ENCODE measurements around the gene SYT6. TPM values are rescaled to one million over a fixed set of nuclear protein-coding genes. Genes with fewer than 3 reads are reported as not detected.

Gene SYT6
- total and polyA plus RNA-seq, 2 experiments from 2014 or later, result 0.09 TPM; not detected in 1

- Histone ChIP-seq H3K4me3 (no peak overlapping the region), H3K4me1 (ENCODE audit: low read depth) (peaks cover 11% of the 10 kb centered on the region), H3K27me3 (peaks cover 44% of the 10 kb centered on the region)
Measured at GRCh38 chr1:114078116-114078515, 75.6 kb downstream of the SYT6 start.

DNA sequence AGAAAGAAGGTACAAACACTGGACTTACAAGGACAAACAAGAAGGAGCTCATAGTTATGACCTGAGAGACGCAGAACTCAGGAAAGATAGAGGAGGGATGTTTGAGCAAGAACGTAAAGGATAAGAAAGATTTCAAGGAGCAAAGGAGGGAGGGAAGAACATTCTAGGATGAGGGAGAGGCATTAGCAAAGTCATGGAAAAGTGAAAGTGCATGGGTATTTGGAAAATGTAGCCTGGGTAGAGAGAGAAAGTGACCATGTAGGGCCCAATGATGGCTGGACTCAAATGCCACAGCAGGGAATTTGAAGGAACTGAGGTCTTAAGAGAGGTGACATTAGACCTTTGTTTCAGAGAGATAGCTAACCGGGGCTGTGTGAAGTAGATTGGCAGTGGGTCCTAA lies 76.5 kb downstream of the SYT6 start:
- Histone ChIP-seq H3K9me3 (ENCODE audit: low read depth) (no peaks in the 10 kb centered on the region), H3K36me3 (no peaks in the 10 kb centered on the region), H3K27ac (no peak overlapping the region), H3K27me3 (peaks cover 36% of the 10 kb centered on the region), H3K4me3 (no peak overlapping the region), H3K4me1 (ENCODE audit: low read depth) (peaks cover 10% of the 10 kb centered on the region)
- no peak for TF ChIP-seq CTCF (IDR thresholded peaks at IDR 0.05; ENCODE audit: low read depth, low read length)
- no peak for DNase-seq (ENCODE audit: low read depth in 1 of 2, low spot score in 1 of 2)

More at GRCh38 chr1:114078116-114078515, 75.6 kb downstream of the SYT6 start:
- Histone ChIP-seq H3K27ac (no peak overlapping the region), H3K9me3 (ENCODE audit: low read depth) (no peaks in the 10 kb centered on the region), H3K36me3 (no peaks in the 10 kb centered on the region)
- no peak for TF ChIP-seq CTCF (IDR thresholded peaks at IDR 0.05; ENCODE audit: low read depth, low read length)
- DNase-seq (ENCODE audit: low read depth in 1 of 2, low spot score in 1 of 2), result no peak

DNA sequence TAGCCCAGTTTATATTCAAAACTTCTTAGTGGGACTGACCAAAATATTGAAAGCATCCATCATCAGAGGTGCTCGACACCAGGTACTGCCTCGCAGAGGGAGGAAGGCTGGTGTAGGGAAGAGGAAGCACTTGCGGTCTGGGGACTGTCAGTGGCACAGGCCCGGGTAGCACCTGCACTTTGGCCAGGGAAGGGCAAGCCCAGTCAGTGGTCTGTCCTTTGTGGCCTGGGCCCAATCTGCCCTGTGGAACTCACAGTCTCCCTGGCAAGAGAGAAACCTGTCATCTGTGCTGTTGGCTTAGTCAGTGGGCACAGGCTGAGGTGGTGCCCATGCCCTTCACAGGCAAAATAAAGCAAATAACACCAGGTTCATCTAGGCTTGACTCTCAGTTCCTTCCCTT lies 77.4 kb downstream of the SYT6 start:
- H3K4me3 ChIP-seq, result no peak overlapping the region
- peaks cover 3% of the 10 kb centered on the region for H3K4me1 ChIP-seq (ENCODE audit: low read depth)
- DNase-seq (ENCODE audit: low read depth in 1 of 2, low spot score in 1 of 2), result no peak
- no peak for TF ChIP-seq CTCF (IDR thresholded peaks at IDR 0.05; ENCODE audit: low read depth, low read length)
- no peak overlapping the region for H3K27ac ChIP-seq
- H3K9me3 ChIP-seq (ENCODE audit: low read depth), result no peaks in the 10 kb centered on the region
- H3K36me3 ChIP-seq, result no peaks in the 10 kb centered on the region
- peaks cover 36% of the 10 kb centered on the region for H3K27me3 ChIP-seq

GRCh38 chr1:114075546-114076242 lies 78.0 kb downstream of the SYT6 start:
- H3K27ac ChIP-seq, result no peak overlapping the region
- no peaks in the 10 kb centered on the region for H3K4me1 ChIP-seq (ENCODE audit: low read depth)
- peaks cover 36% of the 10 kb centered on the region for H3K27me3 ChIP-seq
- no peak overlapping the region for H3K4me3 ChIP-seq
- H3K9me3 ChIP-seq (ENCODE audit: low read depth), result no peaks in the 10 kb centered on the region
- DNase-seq (ENCODE audit: low read depth in 1 of 2, low spot score in 1 of 2), result no peak
- no peaks in the 10 kb centered on the region for H3K36me3 ChIP-seq
- no peak for TF ChIP-seq CTCF (IDR thresholded peaks at IDR 0.05; ENCODE audit: low read depth, low read length)

DNA sequence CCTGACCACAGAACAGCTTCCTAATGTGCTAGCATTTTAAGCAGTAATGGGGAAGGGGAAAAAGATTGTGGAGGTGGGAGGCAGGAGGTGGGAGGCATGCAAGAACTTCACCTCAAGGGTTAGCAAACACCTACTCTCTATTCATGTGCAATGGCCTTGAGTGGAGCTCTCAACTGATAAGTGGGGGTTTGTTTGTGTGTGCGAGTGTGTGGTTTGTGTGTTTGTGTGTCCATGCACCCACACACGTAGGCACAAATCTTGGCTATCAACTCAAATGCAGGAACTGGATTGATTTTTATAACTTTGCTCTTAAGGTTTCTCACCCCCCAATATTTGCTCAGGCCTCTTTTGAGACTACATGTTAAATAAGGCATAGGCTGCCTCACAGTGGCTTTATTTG lies 78.6 kb downstream of the SYT6 start:
- DNase-seq (ENCODE audit: low read depth in 1 of 2, low spot score in 1 of 2), result no peak
- no peak for TF ChIP-seq CTCF (IDR thresholded peaks at IDR 0.05; ENCODE audit: low read depth, low read length)
- H3K27me3 ChIP-seq, result peaks cover 36% of the 10 kb centered on the region
- no peak overlapping the region for H3K4me3 ChIP-seq
- no peak overlapping the region for H3K27ac ChIP-seq
- no peaks in the 10 kb centered on the region for H3K36me3 ChIP-seq
- no peaks in the 10 kb centered on the region for H3K4me1 ChIP-seq (ENCODE audit: low read depth)
- H3K9me3 ChIP-seq (ENCODE audit: low read depth), result no peaks in the 10 kb centered on the region
